Right lobe of liver (tissue), 4 donors: ENCODE measurements around the gene PLLP.

Experiments
- POLR2A ChIP-seq: fragments of 450-650 bp; IDR thresholded peaks from one replicate; pipeline ENCODE4 v1.6.1; 2017; ENCODE audit warnings: antibody characterized with exemption, mild to moderate bottlenecking
- TF ChIP-seq, protein P1 (sequence below), 4 donors: fragments of 200-600 bp in 3 of 4; fragments of 450-650 bp in 1 of 4; IDR thresholded peaks; one replicate each; pipeline versions ENCODE4 v1.5.1 to v1.8.0; 2016 to 2022; ENCODE audit warnings: antibody characterized with exemption in 4 of 4, mild to moderate bottlenecking in 2 of 4
- donor health status: DM: no; HTN: no; CAD: no.
- donor health status: DM: no; HTN: no; CAD: no.
- donor health status: DM: no; HTN: yes; CAD: no.

DNA sequence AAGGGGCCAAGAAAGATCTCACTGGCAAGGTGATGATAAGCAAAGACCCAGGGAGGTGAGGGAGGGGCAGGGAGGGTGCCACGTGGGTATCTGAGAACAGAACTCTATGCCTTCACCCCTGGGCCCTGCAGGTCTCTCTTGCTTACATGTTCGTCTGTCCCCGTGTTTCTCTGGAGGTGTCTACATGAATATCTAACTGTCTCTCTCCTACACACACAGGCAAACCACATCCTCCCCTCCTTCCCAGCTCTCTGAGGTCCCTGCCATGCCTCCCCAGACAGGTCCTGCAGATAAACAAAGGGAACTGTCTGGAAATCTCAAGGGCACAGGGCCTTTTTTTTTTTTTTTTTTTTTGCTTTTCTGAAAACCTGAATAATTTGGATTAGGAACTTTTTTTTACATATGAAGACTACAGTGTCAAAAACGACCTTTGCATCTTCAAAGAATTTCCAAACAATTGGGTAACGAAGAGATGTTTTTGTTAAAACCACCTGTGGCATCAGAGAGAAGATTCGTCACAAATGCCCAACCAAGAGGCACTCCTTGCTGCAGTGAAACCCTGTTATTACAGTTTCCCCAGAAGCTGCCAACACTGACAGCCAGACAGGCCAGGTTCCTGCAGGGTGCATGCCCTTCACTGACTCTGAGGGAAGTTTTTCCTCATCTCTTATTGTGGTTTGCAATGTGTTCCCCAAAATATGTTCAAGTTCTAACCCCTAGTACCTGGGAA lies 17.8 kb downstream of the PLLP start:
- TF ChIP-seq, protein P1, sequence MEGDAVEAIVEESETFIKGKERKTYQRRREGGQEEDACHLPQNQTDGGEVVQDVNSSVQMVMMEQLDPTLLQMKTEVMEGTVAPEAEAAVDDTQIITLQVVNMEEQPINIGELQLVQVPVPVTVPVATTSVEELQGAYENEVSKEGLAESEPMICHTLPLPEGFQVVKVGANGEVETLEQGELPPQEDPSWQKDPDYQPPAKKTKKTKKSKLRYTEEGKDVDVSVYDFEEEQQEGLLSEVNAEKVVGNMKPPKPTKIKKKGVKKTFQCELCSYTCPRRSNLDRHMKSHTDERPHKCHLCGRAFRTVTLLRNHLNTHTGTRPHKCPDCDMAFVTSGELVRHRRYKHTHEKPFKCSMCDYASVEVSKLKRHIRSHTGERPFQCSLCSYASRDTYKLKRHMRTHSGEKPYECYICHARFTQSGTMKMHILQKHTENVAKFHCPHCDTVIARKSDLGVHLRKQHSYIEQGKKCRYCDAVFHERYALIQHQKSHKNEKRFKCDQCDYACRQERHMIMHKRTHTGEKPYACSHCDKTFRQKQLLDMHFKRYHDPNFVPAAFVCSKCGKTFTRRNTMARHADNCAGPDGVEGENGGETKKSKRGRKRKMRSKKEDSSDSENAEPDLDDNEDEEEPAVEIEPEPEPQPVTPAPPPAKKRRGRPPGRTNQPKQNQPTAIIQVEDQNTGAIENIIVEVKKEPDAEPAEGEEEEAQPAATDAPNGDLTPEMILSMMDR (IDR thresholded peaks at IDR 0.05) = no peak
- no peak for TF ChIP-seq POLR2A
